Psoas muscle (tissue), 8 donors: ENCODE results near the gene FMR1. TPM values are rescaled to one million over a fixed set of nuclear protein-coding genes. Genes with fewer than 3 reads are reported as not detected.

Source experiments
- ATAC-seq, 4 donors: fragments of 200-7000 bp; cut with Tn5 transposase; one replicate each; pipeline ENCODE4 v1.9.1; 2020; ENCODE audit warnings: moderate library complexity in 3 of 4, mild to moderate bottlenecking in 2 of 4
- DNase-seq, 2 donors: peaks; one replicate each; pipeline ENCODE4 v3.0.0-alpha.2; 2020
- H3K27ac ChIP-seq: fragments of 200-600 bp; one replicate; pipeline ENCODE4 v1.8.0; 2022
- H3K27me3 ChIP-seq, 3 donors: fragments of 200-600 bp in 1 of 3; one replicate each; pipeline versions ENCODE4 v1.6.1 to v1.8.0; 2013 to 2022; ENCODE audit warnings: low read length in 2 of 3, mild to moderate bottlenecking in 2 of 3, moderate library complexity in 1 of 3; ENCODE audit not compliant: insufficient read depth in 3 of 3
- H3K36me3 ChIP-seq, 2 donors: fragments of 200-600 bp in 1 of 2; one replicate each; pipeline versions ENCODE4 v1.6.1 to v1.8.0; 2013 to 2022; ENCODE audit warnings: low read depth in 1 of 2, mild to moderate bottlenecking in 1 of 2, moderate library complexity in 1 of 2; ENCODE audit not compliant: insufficient read depth in 1 of 2
- H3K4me1 ChIP-seq: fragments of 200-600 bp; one replicate; pipeline ENCODE4 v1.8.0; 2022
- H3K4me3 ChIP-seq: fragments of 200-600 bp; one replicate; pipeline ENCODE4 v1.8.0; 2022; ENCODE audit warnings: mild to moderate bottlenecking
- H3K9me3 ChIP-seq: fragments of 200-600 bp; one replicate; pipeline ENCODE4 v1.8.0; 2022
- CTCF ChIP-seq: fragments of 200-600 bp; IDR thresholded peaks from one replicate; pipeline ENCODE4 v1.8.0; 2022; ENCODE audit warnings: antibody characterized with exemption
- WGBS, 3 donors: extraction: QIAGEN DNeasy Blood & Tissue Kit; methylation state at CpG; one replicate each; pipeline versions ENCODE4 v1.1.6 to v1.1.7; 2013; 5-methylcytosine and 5-hydroxymethylcytosine counted together
- intact Hi-C, 2 donors: fragments of 100-400 bp; cut with DNase I; formaldehyde crosslinking; loops; one replicate each; pipeline versions ENCODE4 v1.11.0 to v1.14.2; 2022
- polyA plus RNA-seq, 3 donors: library from polyadenylated mRNA; stranded (reverse); fragments of 200-250 nt; gene quantifications; one replicate each; pipeline ENCODE4 v1.2.3, GENCODE V29; 2013
- total RNA-seq, 4 donors: library from RNA; stranded (reverse); fragmentation: NEBNext Ultra II Directional in 2 of 4; extraction: Animal tissue kit (Norgen Biotek cat#: 25700) in 2 of 4; gene quantifications; one replicate each; pipeline versions ENCODE4 v1.2.1 to v1.2.4, GENCODE V29; 2021 to 2023
- donor health status: healthy with polysubstance abuse.
- donor health status: DM: no; HTN: no; CAD: no; lungs with moderate emphysema.
- donor health status: Bipolar disorder and iron deficiency.
- donor health status: healthy.
- donor health status: DM: yes; HTN: yes; CAD: no.
- donor health status: DM: no; HTN: no; CAD: no.
- donor health status: DM: no; HTN: no; CAD: no.
- donor health status: DM: yes; HTN: yes; CAD: no.

FMR1 gene
- total and polyA plus RNA-seq, 7 donors: 6.0 to 11.8 (median 10.5) TPM

GRCh38 chrX:147897117-147897516 is 14.6 kb upstream of the FMR1 start:
- Histone ChIP-seq H3K27ac (no peak overlapping the region), H3K4me1 (no peaks in the 10 kb centered on the region), H3K4me3 (no peak overlapping the region), H3K9me3 (no peaks in the 10 kb centered on the region), H3K27me3 (no peaks in the 10 kb centered on the region), H3K36me3 (no peaks in the 10 kb centered on the region)
- WGBS, 3 donors: 89 to 98% (median 97%) methylated on average over 29 to 31 of the region's 31 CpGs
- ATAC-seq (no peak), DNase-seq (no peak)
- no peak for TF ChIP-seq CTCF
- intact Hi-C loops: no loop called here

- no peak for TF ChIP-seq CTCF
- no peak overlapping the region for H3K4me3 ChIP-seq
- H3K27ac ChIP-seq: no peak overlapping the region
- H3K4me1 ChIP-seq: no peaks in the 10 kb centered on the region
- DNase-seq: no peak
- H3K27me3 ChIP-seq: no peaks in the 10 kb centered on the region
- no peak for ATAC-seq
- WGBS, 3 donors: 21 to 33% (median 33%) methylated on average over 1 of the region's 1 CpG
- no peaks in the 10 kb centered on the region for H3K36me3 ChIP-seq
- intact Hi-C loops: no loop called here
- H3K9me3 ChIP-seq: no peaks in the 10 kb centered on the region
Measured at GRCh38 chrX:147898951-147899350, 12.8 kb upstream of the FMR1 start.

GRCh38 chrX:147899379-147900114 is 12.2 kb upstream of the FMR1 start:
- Histone ChIP-seq H3K4me3 (no peak overlapping the region), H3K27ac (no peak overlapping the region), H3K4me1 (no peaks in the 10 kb centered on the region), H3K36me3 (no peaks in the 10 kb centered on the region), H3K9me3 (no peaks in the 10 kb centered on the region), H3K27me3 (no peaks in the 10 kb centered on the region)
- no peak for TF ChIP-seq CTCF
- intact Hi-C loops: no loop called here
- DNase-seq: no peak
- WGBS, 3 donors: 61 to 80% (median 78%) methylated on average over 2 of the region's 2 CpGs
- ATAC-seq: no peak

- Histone ChIP-seq H3K36me3 (no peaks in the 10 kb centered on the region), H3K4me1 (no peaks in the 10 kb centered on the region), H3K27me3 (no peaks in the 10 kb centered on the region), H3K27ac (no peak overlapping the region), H3K4me3 (no peak overlapping the region), H3K9me3 (no peaks in the 10 kb centered on the region)
- no peak for TF ChIP-seq CTCF
- intact Hi-C loops: no loop called here
- no peak for ATAC-seq
- WGBS, 3 donors: 45 to 73% (median 70%) methylated on average over 1 of the region's 1 CpG
- no peak for DNase-seq
Measured at GRCh38 chrX:147900349-147900748, 11.4 kb upstream of the FMR1 start.
